IPS DF 4.7 (cell line): ENCODE results near the gene COL10A1.

ENCODE experiments used
- DNase-seq: peaks from one replicate; pipeline ENCODE4 v3.0.0-alpha.2; 2013; ENCODE audit warnings: low spot score; ENCODE audit errors: extremely low read depth

COL10A1 gene

GRCh38 chr6:116087437-116088027 lies 38.4 kb downstream of the COL10A1 start:
- no peak for DNase-seq

- no peak for DNase-seq
Measured at GRCh38 chr6:116084284-116084683, 41.6 kb downstream of the COL10A1 start.

DNA sequence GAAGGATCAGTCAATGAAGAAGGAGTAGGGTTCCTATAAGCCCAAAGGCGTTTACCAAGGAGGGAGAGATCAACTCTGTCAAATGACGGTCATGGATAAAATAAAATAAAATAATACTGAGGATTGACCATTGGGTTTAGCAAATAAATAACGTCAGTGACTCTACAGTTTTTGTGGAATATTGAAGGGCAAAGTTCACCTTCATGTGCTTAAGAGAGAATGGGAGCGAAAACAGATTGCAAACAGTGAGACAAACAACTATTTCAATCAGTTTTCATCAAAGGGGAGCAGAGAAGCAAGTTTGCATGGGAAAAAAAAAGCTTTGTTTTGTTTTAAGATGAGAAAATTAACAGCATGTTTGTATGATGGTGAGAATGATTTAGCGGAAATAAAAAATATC lies 42.9 kb downstream of the COL10A1 start:
- DNase-seq = no peak

DNA sequence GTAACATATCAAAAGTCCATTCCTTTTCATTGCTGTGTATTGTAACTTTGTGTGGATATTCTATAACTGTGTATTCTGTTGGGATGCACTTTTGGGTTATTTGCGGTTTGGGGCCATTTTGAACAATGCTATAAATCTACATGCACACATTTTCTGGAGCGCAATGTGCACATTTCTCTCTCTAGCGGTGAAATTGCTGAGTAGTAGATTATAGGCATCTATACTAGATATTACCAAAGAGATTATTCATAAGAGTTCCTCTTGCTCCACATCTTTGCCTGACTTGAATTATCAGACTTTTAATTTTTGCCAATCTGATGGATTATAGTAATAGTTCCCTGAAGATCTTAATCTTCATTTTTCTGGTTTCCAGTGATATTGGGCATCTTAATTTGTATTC lies 47.0 kb downstream of the COL10A1 start:
- no peak for DNase-seq

- DNase-seq = no peak
Measured at GRCh38 chr6:116078522-116078921, 47.4 kb downstream of the COL10A1 start.

DNA sequence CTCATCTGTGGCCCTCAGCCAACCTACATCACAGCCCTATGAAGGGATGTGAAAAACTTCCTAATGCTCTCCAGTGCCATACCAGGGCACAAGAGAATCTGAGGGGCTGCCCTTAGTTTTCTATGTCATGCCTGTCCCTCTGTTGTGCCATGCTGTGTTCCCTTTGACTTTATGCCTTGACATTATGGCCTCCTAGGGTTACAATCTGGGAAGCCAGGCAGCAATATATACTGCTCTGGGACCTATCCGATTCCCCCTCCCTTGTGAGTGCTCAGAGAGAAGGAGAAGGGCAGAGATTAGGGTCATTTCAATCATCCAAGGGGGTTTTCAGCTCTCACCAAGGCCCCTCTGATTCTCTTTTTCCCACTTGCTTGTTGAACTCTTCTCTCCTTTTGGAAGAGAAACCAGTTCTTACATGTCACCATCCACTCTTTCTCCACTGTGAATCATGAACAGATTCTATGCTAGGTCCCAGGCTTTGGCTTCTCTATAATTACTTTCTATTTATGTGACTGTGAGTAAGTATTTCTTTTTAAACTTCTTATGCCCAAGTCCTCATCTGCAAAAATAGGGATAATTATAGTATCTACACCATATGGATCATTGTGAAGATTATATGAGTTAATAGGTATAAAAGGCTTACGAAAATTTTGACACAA lies 51.1 kb downstream of the COL10A1 start:
- no peak for DNase-seq

DNA sequence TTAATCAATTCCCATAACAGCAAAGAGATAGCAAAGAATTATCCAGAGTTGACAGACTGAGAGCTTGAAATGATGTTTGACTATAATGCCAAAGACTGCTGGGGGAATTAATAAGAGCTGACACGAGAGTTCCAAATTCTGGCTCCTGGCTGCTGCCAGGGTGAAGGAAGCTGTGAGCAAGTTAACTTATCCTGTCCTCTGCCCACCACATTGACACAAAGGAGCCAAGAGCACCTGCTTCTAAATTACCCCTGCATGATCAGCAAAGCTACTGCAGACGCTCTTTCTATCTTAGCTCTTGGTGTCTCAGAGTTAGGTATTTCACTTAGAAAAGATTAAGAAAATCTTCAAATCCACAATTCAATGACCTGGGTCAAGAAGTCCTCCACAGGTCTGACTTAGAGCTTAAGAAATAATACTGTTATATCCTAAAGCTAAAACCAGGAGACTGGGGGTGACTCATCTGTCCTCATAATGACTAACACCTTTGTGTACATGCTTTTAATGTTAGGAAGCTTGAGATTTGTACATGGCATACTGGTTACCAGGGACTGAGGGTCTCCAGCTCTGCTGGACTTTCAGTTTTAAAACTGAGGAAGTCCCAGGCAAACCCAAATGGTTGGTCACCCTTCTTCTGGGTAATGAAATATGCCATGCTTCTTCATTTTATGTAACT lies 52.0 kb downstream of the COL10A1 start:
- no peak for DNase-seq

- no peak for DNase-seq
Measured at GRCh38 chr6:116072368-116072767, 53.6 kb downstream of the COL10A1 start.

DNA sequence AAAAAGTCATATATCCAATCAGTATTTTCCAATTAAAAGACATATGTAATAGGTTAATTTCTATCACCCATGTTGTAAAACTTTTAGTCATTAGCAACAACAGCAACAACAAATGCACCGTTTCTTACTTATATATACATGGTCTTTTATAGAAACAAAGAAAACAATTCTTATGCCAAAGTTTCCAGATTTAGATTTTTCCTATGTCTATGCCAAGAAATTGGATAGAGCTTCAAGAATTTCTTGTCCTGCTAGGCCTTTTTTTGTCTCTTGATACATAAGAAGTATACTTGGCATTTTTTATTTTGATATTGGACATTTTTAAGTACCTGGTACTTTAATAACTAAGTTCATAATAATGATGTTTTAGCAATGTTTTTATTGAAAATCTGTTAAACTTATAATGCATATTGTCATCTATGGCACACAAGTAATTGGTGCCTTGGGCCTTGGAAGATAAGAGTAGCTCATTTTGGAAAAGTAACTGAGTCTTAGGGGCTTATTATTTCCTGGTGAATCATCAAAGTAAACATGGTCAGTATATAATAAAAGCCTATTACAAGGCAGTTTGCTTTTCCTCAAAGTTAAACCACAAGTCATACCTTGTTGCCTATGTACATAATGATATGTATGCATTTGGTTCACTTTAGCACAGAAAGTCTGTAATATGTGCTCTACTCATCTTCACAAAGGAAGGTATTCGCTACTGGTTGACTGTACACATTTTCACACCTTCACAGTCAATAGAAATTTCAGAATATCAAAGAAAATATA lies 55.1 kb downstream of the COL10A1 start:
- DNase-seq = no peak

- DNase-seq = no peak
Measured at GRCh38 chr6:116070101-116070500, 55.8 kb downstream of the COL10A1 start.
